Osteoblast (primary cell): ENCODE measurements around the gene CFAP157. TPM values are rescaled to one million over a fixed set of nuclear protein-coding genes. Genes with fewer than 3 reads are reported as not detected.

Source experiments
- DNase-seq: peaks from one replicate; pipeline ENCODE4 v3.0.0; 2011; ENCODE audit warnings: low spot score, mixed read lengths; ENCODE audit not compliant: insufficient read length; ENCODE audit errors: missing footprints
- H2AFZ ChIP-seq: 2 replicates; pipeline ENCODE4 v1.6.0; 2011; ENCODE audit warnings: mild to moderate bottlenecking, low read length
- H3K27ac ChIP-seq: 2 replicates; pipeline ENCODE4 v1.5.1; 2011; ENCODE audit warnings: mild to moderate bottlenecking, low read depth, low read length, moderate library complexity
- H3K27me3 ChIP-seq: 2 replicates; pipeline ENCODE4 v1.6.0; 2012; ENCODE audit warnings: mild to moderate bottlenecking, control low read depth, inconsistent platforms, low read length, moderate library complexity; ENCODE audit not compliant: insufficient read depth
- H3K36me3 ChIP-seq: 2 replicates; pipeline ENCODE4 v1.5.1; 2011; ENCODE audit warnings: mild to moderate bottlenecking, low read length, control low read depth, moderate library complexity; ENCODE audit not compliant: insufficient read depth
- H3K4me1 ChIP-seq: 2 replicates; pipeline ENCODE4 v1.5.1; 2011; ENCODE audit warnings: mild to moderate bottlenecking, low read length, control low read depth, moderate library complexity; ENCODE audit not compliant: insufficient read depth
- H3K4me2 ChIP-seq: 2 replicates; pipeline ENCODE4 v1.6.0; 2011; ENCODE audit warnings: mild to moderate bottlenecking, low read length; ENCODE audit not compliant: insufficient read depth
- H3K4me3 ChIP-seq: fragments of 200-600 bp; sonication (generic); 3 replicates; pipeline ENCODE4 v1.5.1; 2012; ENCODE audit warnings: mild to moderate bottlenecking, low read length, inconsistent platforms; ENCODE audit not compliant: insufficient read depth
- H3K79me2 ChIP-seq: 2 replicates; pipeline ENCODE4 v1.6.0; 2012; ENCODE audit warnings: mild to moderate bottlenecking, low read length, control low read depth, inconsistent platforms; ENCODE audit not compliant: insufficient read depth
- H3K9me3 ChIP-seq: 2 replicates; pipeline ENCODE4 v1.5.1; 2011; ENCODE audit warnings: low read depth, low read length, control low read depth
- H4K20me1 ChIP-seq: 2 replicates; pipeline ENCODE4 v1.6.0; 2012; ENCODE audit warnings: mild to moderate bottlenecking, low read length, control low read depth; ENCODE audit not compliant: insufficient read depth
- total RNA-seq: library from RNA; depleted of rRNA; stranded (reverse); fragments of >200 nt; gene quantifications from 2 replicates; pipeline ENCODE4 v1.2.3, GENCODE V29; 2012
- TF ChIP-seq, protein P1 (sequence below): IDR thresholded peaks from 2 replicates; pipeline ENCODE4 v1.5.1; 2011; ENCODE audit warnings: mild to moderate bottlenecking, low read depth, low read length, moderate library complexity; ENCODE audit errors: extremely low read depth

CFAP157 gene
- total RNA-seq, 1 donor: not detected

DNA sequence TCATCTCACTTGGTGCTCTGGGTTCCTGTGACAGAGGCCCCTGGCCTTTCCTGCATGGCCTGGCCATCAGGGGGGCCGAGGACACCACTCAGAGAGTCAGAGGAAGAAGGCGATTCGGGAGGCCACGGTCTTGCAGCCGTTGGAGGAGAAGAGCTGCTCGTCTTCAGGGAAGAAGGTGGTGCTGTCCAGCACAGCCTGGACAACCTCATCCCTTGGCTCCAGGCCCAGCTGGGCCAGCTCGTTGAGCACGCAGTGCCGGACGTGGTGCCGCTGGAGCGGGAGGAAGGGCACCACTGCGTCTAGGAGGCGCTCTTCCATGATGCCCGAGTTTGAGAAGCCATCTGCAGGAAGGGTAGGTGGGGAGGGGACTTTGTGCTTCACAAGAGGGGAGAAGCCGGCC is 25.1 kb downstream of the CFAP157 start:
- no peaks in the 10 kb centered on the region for H4K20me1 ChIP-seq
- H2AFZ ChIP-seq: no peak overlapping the region
- H3K36me3 ChIP-seq: peaks cover 6% of the 10 kb centered on the region
- no peaks in the 10 kb centered on the region for H3K27me3 ChIP-seq
- H3K4me1 ChIP-seq: peaks cover 10% of the 10 kb centered on the region
- H3K9me3 ChIP-seq: no peaks in the 10 kb centered on the region
- no peak overlapping the region for H3K4me3 ChIP-seq
- no peak for DNase-seq
- H3K4me2 ChIP-seq: no peak overlapping the region
- peaks cover 4% of the 10 kb centered on the region for H3K79me2 ChIP-seq
- no peak overlapping the region for H3K27ac ChIP-seq
- TF ChIP-seq, protein P1, sequence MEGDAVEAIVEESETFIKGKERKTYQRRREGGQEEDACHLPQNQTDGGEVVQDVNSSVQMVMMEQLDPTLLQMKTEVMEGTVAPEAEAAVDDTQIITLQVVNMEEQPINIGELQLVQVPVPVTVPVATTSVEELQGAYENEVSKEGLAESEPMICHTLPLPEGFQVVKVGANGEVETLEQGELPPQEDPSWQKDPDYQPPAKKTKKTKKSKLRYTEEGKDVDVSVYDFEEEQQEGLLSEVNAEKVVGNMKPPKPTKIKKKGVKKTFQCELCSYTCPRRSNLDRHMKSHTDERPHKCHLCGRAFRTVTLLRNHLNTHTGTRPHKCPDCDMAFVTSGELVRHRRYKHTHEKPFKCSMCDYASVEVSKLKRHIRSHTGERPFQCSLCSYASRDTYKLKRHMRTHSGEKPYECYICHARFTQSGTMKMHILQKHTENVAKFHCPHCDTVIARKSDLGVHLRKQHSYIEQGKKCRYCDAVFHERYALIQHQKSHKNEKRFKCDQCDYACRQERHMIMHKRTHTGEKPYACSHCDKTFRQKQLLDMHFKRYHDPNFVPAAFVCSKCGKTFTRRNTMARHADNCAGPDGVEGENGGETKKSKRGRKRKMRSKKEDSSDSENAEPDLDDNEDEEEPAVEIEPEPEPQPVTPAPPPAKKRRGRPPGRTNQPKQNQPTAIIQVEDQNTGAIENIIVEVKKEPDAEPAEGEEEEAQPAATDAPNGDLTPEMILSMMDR: no peak

DNA sequence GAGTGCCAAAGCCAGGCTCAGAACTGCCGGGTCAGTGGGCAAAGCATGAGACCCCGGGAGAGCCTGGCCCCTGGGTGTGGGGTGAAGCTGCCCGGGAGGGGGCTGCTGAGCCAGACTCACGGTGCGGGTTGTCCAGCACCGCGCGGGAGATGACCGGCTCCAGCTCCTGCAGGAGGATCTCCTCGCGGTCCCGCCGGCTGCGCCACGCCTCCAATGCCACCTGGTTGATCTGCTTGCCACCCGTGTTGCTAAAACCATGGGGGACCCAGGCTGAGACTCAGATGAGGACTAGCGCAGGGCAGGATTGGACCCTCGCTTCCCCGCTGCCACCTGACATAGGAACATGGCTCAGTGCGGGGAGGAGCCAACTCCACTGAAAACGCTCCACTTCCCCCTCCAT is 25.7 kb downstream of the CFAP157 start:
- Histone ChIP-seq H4K20me1 (no peaks in the 10 kb centered on the region), H3K27ac (no peak overlapping the region), H3K4me3 (no peak overlapping the region), H3K4me1 (peaks cover 10% of the 10 kb centered on the region), H3K36me3 (peaks cover 6% of the 10 kb centered on the region), H3K27me3 (no peaks in the 10 kb centered on the region), H3K79me2 (peaks cover 4% of the 10 kb centered on the region), H2AFZ (no peak overlapping the region), H3K4me2 (no peak overlapping the region), H3K9me3 (no peaks in the 10 kb centered on the region)
- TF ChIP-seq, protein P1: no peak
- no peak for DNase-seq

DNA sequence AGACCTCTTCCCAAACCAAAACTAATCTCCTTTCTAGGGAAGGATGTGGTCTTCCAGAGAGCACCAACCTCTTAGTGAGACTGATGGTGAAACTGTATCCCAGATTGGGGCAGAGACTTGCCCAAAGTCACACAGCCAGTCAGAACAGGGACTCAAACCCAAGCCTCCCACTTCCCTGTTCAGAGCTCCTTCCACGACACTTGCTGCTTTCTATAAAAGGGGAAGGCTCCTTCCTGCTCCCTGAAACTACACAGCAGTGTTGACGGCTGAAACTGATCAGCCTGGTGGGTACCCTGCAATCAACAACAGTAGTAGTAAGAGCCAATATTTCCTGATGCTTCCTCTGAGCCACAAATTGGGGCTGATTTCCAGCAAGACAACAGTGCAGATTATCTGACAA is 26.8 kb downstream of the CFAP157 start:
- no peak overlapping the region for H3K27ac ChIP-seq
- H3K27me3 ChIP-seq: no peaks in the 10 kb centered on the region
- no peaks in the 10 kb centered on the region for H3K9me3 ChIP-seq
- no peak for DNase-seq
- TF ChIP-seq, protein P1: no peak
- H3K4me1 ChIP-seq: peaks cover 10% of the 10 kb centered on the region
- no peak overlapping the region for H3K4me3 ChIP-seq
- peaks cover 4% of the 10 kb centered on the region for H3K79me2 ChIP-seq
- H4K20me1 ChIP-seq: no peaks in the 10 kb centered on the region
- H3K36me3 ChIP-seq: peaks cover 6% of the 10 kb centered on the region
- H2AFZ ChIP-seq: no peak overlapping the region
- H3K4me2 ChIP-seq: no peak overlapping the region

DNA sequence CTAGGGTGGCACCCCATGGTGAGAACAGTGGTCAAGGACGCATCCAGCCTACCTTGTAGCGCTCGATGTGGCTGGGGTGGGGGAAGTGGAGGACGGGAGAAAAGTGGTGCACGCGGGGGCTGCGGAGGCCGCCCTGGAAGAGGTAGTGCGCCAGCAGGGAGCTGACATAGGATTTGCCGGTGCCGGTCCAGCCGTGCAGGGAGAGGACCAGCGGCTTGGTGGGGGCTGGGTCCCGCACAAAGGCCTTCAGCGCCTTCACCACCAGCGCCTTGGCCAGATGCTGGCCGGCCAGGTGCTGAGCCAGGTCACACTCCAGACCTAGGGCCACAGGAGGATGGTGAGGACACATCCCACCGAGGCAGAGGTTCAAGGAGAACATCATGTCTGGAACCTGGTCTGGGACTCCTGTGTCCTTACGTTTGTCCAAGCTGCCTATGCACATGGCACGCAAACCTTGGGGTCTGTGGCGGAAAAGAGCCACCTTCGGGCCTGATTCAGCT is 27.5 kb downstream of the CFAP157 start:
- no peaks in the 10 kb centered on the region for H3K27me3 ChIP-seq
- peaks cover 10% of the 10 kb centered on the region for H3K4me1 ChIP-seq
- no peaks in the 10 kb centered on the region for H4K20me1 ChIP-seq
- peak overlapping the region; percentile 79 for H3K4me2 ChIP-seq
- no peaks in the 10 kb centered on the region for H3K9me3 ChIP-seq
- TF ChIP-seq, protein P1: no peak
- H3K27ac ChIP-seq: peak overlapping the region; percentile 50
- H3K36me3 ChIP-seq: peaks cover 6% of the 10 kb centered on the region
- peak overlapping the region; percentile 80 for H3K4me3 ChIP-seq
- peak overlapping the region; percentile 80 for H2AFZ ChIP-seq
- DNase-seq: no peak
- peaks cover 4% of the 10 kb centered on the region for H3K79me2 ChIP-seq
